ENCODE data around the gene RASSF3.
"Not testable (repeated sequence)": the region's sequence is repeated elsewhere in the genome, so short reads cannot be mapped to it uniquely, and the experiment has no call there.

The RASSF3 gene

GRCh38 chr12:64577046-64577445, 33.2 kb upstream of the RASSF3 start:
- no peaks in the 10 kb centered on the region for H3K36me3 ChIP-seq
- no peak overlapping the region for H3K4me3 ChIP-seq
- peaks cover 0 to 8% (median 2%) of the 10 kb centered on the region in 4 donors for H3K4me1 ChIP-seq
- TF ChIP-seq, protein P1, sequence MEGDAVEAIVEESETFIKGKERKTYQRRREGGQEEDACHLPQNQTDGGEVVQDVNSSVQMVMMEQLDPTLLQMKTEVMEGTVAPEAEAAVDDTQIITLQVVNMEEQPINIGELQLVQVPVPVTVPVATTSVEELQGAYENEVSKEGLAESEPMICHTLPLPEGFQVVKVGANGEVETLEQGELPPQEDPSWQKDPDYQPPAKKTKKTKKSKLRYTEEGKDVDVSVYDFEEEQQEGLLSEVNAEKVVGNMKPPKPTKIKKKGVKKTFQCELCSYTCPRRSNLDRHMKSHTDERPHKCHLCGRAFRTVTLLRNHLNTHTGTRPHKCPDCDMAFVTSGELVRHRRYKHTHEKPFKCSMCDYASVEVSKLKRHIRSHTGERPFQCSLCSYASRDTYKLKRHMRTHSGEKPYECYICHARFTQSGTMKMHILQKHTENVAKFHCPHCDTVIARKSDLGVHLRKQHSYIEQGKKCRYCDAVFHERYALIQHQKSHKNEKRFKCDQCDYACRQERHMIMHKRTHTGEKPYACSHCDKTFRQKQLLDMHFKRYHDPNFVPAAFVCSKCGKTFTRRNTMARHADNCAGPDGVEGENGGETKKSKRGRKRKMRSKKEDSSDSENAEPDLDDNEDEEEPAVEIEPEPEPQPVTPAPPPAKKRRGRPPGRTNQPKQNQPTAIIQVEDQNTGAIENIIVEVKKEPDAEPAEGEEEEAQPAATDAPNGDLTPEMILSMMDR (IDR thresholded peaks at IDR 0.05) = no peak
- intact Hi-C loops (cut with DNase I; ENCODE audit: low total_unique reads) = no loop called here
- no peak overlapping the region for H3K27ac ChIP-seq
- no peak for DNase-seq
- H3K9me3 ChIP-seq = peaks cover 0 to 16% (median 5%) of the 10 kb centered on the region in 3 donors
- no peaks in the 10 kb centered on the region for H3K27me3 ChIP-seq

- TF ChIP-seq, protein P1 (IDR thresholded peaks at IDR 0.05) = no peak
- Histone ChIP-seq H3K27ac (no peak overlapping the region), H3K27me3 (no peaks in the 10 kb centered on the region), H3K4me1 (peaks cover 0 to 21% (median 7%) of the 10 kb centered on the region in 4 donors), H3K4me3 (no peak overlapping the region), H3K9me3 (peaks cover 0 to 16% (median 5%) of the 10 kb centered on the region in 3 donors), H3K36me3 (no peaks in the 10 kb centered on the region)
- intact Hi-C loops (cut with DNase I; ENCODE audit: low total_unique reads) = no loop called here
- DNase-seq = no peak
Measured at GRCh38 chr12:64578566-64578965, 31.7 kb upstream of the RASSF3 start.

DNA sequence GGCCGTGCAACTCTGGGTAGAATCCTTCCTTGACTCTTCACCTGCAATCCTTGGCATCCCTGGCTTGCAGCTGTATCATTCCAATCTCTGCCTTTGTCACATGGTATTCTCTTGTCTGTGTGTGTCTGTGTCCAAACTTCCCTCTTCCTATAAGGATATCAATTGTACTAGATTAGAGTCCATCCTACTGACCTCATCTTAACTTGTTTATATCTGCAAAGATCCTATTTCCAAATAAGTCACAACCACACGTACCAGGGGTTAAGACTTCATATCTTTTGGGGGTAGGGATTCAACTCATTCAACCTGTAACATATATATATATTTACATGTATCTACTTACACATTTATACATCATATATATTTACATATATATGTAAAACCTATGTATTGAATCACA, 29.6 kb upstream of the RASSF3 start:
- H3K4me3 ChIP-seq = no peak overlapping the region
- H3K27ac ChIP-seq = no peak overlapping the region
- TF ChIP-seq, protein P1 (IDR thresholded peaks at IDR 0.05) = no peak
- intact Hi-C loops (cut with DNase I; ENCODE audit: low total_unique reads) = no loop called here
- H3K9me3 ChIP-seq = no peaks in the 10 kb centered on the region
- DNase-seq = no peak
- no peaks in the 10 kb centered on the region for H3K36me3 ChIP-seq
- peaks cover 0 to 21% (median 7%) of the 10 kb centered on the region in 4 donors for H3K4me1 ChIP-seq
- H3K27me3 ChIP-seq = no peaks in the 10 kb centered on the region

- TF ChIP-seq, protein P1 (IDR thresholded peaks at IDR 0.05) = no peak
- peaks cover 0 to 18% (median 7%) of the 10 kb centered on the region in 4 donors for H3K4me1 ChIP-seq
- no peak overlapping the region for H3K27ac ChIP-seq
- H3K27me3 ChIP-seq = no peaks in the 10 kb centered on the region
- H3K36me3 ChIP-seq = no peaks in the 10 kb centered on the region
- no peaks in the 10 kb centered on the region for H3K9me3 ChIP-seq
- intact Hi-C loops (cut with DNase I; ENCODE audit: low total_unique reads) = no loop called here
- H3K4me3 ChIP-seq = no peak overlapping the region
- no peak for DNase-seq
Measured at GRCh38 chr12:64582114-64582513, 28.2 kb upstream of the RASSF3 start.

GRCh38 chr12:64582862-64583261, 27.4 kb upstream of the RASSF3 start:
- intact Hi-C loops (cut with DNase I; ENCODE audit: low total_unique reads) = no loop called here
- Histone ChIP-seq H3K4me1 (peaks cover 0 to 13% (median 6%) of the 10 kb centered on the region in 4 donors), H3K27ac (no peak overlapping the region), H3K4me3 (no peak overlapping the region), H3K27me3 (no peaks in the 10 kb centered on the region), H3K9me3 (no peaks in the 10 kb centered on the region), H3K36me3 (no peaks in the 10 kb centered on the region)
- TF ChIP-seq, protein P1 (IDR thresholded peaks at IDR 0.05) = no peak
- DNase-seq = no peak

- H3K36me3 ChIP-seq; H3K27ac ChIP-seq; DNase-seq; H3K27me3 ChIP-seq; intact Hi-C loops (cut with DNase I; ENCODE audit: low total_unique reads); H3K9me3 ChIP-seq; H3K4me3 ChIP-seq: not testable (repeated sequence)
- peaks cover 0 to 13% (median 6%) of the 10 kb centered on the region in 4 donors for H3K4me1 ChIP-seq
Measured at GRCh38 chr12:64583395-64583770, 26.9 kb upstream of the RASSF3 start.

All from tibial artery (tissue), 4 donors.